ENCODE data around the gene NNMT.

NNMT gene

DNA sequence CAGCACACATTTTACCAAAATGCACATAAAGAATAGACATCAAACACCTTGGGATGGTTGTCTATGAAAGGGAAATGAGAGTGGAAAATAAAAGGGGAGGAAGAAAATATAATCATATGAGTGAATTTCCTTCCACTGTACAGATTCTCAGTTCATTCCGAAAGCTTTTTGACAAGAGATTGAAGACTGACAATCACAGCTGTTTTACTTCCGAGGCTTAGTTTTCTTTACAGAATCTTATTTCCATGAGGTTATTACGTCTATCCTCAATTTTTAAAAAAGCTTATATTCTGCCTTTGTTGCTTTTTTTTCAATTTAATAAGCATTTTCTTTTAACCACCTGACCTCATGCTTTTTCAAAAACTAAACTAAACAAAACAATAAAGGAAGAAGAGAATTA lies 12.8 kb upstream of the NNMT start:
- DNase-seq (ENCODE audit: low read depth, low spot score) = no peak

DNA sequence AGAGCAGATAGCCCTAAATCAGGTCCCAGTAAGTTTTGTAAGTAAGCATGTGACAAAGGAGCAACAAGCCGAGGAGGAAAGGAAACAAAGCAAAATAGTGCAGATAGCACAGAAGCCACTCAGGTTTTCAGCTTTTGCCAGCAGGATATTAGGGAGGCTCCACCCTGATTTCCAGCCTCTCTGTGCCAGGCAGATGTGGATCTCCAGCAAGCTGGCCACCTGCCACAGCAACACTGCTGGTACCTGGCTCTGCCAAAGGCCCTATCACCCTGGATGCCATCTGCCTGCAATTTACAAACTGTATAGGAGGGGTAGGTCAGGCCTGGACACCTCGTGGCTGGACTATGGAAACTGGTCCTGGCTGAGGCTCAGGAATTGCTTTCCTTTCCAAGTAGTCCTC lies 12.2 kb upstream of the NNMT start:
- no peak for DNase-seq (ENCODE audit: low read depth, low spot score)

DNA sequence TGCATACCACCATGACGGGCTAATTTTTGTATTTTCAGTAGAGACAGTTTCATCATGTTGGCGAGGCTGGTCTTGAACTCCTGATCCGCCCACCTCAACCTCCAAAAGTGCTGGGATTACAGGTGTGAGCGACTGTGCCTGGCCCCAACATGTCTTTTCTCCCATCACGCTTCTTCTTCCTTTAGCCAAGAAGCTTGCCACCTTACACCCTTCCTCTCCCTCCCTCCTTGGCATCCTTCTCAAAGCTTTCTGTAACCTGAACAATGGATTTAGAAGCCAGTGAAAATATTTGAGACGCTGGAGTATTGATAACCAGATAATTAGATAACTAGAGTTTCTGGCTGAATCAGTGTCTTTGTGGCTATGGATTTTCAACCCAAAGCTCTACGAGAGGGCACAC lies 11.3 kb upstream of the NNMT start:
- no peak for DNase-seq (ENCODE audit: low read depth, low spot score)

DNA sequence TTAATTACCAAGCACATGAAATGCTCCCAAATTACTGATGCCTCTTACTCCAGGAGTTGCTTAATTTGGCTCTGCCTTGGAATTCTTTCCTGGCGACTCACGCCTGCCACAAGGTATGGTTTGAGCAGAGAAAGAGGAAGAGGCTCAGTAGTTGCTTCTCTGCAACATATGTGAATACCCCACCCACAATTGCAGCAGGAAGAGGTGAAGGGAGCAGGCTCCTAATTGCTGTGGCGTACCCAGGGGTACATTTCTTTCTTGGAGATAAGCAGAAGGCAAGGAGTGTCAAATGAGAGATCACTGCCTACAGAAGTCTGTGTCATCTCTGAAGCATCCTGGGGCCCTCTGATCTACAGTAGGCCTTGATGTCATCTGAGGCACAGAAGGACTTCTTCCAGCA lies 10.6 kb upstream of the NNMT start:
- DNase-seq (ENCODE audit: low read depth, low spot score) = no peak

DNA sequence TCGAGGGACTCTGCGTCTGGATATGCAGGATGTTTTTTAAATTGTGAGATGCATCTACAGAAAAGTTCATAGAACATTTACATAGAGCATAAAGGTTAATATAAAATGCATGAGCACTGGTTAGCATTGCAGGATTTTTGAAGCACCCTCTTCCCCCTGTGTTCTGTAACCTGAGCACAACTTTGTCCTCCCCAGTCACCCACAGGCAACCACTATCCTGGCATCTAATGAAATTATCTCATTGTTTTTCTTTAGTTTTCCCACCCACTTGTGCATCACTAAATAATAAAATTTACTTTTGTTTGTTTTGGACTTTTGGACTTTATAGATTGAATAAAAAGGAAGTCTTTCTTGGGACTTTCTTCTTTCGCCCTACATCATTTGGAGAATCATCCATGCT lies 10.0 kb upstream of the NNMT start:
- no peak for DNase-seq (ENCODE audit: low read depth, low spot score)

DNA sequence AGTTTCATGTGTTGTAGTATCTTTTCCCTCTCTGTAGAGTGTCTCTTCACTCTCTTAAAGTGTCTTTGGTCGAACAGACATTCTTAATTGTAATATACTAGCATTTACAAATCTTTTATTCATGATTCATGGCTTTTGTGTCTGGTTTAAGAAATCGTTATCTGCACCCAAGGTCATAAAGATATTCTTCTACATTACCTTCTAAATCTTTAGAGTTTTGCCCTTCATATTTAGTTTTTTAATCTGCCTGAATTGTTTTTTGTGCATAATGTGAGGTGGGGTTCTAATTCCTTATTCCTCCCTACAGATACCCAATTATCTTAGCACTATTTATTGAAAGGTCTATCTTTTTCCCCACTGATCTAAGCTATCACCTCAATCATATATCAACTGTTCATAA lies 9.0 kb upstream of the NNMT start:
- DNase-seq (ENCODE audit: low read depth, low spot score) = no peak

DNA sequence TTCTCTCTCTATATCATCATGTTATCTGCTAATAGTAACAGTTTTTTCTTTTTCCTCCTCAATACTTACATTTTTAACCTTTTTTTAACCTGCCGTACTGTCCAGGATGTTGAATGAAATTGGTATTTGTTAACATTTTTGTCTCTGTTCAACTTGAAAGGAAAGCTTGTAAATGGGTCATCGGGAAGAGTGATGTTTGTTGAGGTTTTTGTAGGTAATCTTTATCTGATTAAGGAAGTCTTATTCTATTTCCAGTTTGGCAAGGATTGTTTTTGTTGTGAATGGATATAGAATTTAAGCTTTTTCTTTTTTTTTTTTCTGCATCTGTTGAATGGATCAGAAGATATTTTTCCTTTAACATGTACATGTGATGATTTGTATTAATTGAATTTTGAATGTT lies 8.1 kb upstream of the NNMT start:
- DNase-seq (ENCODE audit: low read depth, low spot score) = no peak

DNA sequence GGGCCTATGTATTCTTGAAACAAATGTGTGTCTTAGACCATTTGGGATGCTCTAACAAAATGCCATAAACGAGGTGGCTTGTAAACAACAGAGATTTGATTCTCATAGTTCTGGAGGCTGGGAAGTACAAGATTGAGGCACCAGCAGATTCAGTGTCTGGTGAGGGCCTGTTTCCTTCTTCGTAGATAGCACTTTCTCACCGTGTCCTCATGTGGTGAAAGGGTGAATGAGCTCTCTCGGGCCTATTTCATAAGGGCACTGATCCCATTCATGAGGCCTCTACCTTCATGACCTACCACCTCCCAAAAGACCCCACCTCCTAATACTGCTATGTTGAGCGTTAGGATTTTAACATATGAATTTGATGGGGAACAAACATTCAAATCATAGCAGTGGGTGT lies 6.4 kb upstream of the NNMT start:
- no peak for DNase-seq (ENCODE audit: low read depth, low spot score)

DNA sequence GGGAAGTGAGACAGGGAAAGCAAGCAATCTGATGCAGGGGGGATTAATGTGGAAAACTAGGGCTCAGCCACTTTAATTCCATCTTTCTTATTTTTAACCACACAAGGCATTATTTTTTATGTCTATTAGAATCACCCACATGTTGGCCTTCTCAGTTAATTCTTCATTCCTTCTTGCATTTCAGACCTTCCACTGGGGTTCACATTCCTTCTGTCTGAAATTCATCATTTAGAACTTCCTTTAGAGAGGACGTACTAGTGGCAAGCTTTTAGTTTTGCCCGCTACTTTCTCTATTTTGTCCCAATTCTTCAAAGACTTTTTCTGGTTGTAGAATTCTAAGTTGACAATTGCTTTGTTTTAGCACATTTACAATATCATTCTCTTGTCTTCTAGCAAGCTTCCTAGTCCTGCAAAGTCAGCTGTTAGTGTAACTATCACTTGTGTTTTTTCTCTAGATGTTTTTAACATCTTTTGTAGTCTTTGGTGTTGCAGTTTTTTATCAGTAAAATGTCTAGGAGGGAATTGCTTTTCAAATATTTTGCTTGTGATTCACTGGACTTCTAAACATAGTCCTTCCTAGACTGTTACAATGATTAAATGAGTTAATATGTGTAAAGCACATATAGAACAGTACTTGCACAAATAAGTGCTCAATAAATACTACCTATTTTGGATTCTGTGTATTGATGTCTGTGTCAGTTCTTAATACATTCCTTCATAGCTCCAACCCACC lies 5.5 kb upstream of the NNMT start:
- no peak for DNase-seq (ENCODE audit: low read depth, low spot score)

DNA sequence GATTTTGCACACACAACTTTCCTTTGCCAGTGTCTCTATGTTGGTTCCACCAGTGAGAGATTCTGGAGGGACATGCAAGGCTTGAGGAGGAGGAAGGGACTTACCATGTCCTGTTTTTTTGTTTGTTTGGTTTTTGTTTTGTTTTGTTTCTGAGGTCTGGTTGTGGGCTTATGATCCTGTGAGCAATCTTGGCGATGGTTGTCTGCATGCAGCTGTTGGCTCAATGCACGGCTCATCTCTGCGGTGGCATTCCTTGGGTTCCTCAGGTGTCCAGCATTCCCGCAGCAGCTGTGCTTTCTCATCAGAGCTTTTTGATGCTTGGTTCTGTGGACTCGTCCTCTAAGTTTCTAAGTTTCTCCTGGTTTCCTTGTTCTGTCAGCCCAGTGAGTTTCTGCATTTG lies 4.8 kb upstream of the NNMT start:
- no peak for DNase-seq (ENCODE audit: low read depth, low spot score)

DNA sequence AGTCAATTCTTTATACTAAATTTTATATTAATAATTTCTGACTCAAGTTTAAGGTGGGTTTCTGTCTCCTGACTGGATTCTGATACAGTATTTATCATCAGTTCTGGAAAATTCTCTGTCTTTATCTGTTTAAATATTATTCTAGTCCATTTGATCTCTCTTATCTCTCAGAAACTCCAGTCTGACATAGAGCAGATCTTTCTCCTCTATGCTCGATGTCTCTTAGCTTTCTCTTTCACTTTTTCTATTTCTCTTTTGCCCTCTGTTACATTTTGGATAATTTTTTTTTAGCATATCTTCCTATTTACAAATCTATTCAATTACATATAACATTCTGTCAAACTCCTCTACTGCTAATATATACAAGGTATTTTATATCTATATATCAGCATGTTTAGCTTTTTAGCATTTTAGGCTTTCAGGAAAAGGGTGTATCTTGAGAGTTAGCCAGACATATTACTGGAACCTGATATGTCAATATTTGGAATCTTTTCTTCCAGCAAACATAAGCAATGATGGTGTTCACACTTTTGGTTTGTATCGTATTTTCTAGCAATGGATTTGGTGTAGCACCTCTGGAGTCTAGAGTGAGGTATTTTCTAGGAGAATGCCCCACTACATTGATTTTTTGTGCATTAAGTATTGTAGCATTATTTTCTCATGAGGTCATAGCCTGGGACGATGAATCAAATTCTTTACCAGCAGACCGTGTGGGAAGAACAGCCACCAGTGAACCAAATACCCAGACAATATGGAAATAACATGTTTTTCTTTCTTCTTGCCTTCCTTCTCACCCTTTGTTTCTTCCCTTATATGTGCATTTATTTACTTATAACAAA lies 4.1 kb upstream of the NNMT start:
- DNase-seq (ENCODE audit: low read depth, low spot score) = no peak

DNA sequence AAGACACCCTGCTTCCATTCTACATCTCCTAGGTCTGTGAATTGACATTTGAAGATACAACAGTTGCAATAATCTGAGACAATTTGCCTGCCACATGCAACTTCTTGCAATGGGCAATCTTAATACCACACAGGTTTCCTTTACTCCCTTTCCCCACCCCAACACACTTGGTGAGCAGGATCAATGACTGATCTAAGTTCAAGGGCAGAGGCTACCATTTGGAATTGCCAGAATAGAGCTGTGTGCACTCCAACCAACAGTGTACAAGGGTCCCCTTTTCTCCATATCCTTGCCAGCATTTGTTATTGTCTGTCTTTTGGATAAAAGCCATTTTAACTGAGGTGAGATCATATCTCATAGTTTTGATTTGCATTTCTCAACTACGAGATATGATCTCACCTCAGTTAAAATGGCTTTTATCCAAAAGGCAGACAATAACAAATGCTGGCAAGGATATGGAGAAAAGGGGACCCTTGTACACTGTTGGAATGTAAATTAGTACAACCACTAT lies 2.9 kb upstream of the NNMT start:
- DNase-seq (ENCODE audit: low read depth, low spot score) = no peak

DNA sequence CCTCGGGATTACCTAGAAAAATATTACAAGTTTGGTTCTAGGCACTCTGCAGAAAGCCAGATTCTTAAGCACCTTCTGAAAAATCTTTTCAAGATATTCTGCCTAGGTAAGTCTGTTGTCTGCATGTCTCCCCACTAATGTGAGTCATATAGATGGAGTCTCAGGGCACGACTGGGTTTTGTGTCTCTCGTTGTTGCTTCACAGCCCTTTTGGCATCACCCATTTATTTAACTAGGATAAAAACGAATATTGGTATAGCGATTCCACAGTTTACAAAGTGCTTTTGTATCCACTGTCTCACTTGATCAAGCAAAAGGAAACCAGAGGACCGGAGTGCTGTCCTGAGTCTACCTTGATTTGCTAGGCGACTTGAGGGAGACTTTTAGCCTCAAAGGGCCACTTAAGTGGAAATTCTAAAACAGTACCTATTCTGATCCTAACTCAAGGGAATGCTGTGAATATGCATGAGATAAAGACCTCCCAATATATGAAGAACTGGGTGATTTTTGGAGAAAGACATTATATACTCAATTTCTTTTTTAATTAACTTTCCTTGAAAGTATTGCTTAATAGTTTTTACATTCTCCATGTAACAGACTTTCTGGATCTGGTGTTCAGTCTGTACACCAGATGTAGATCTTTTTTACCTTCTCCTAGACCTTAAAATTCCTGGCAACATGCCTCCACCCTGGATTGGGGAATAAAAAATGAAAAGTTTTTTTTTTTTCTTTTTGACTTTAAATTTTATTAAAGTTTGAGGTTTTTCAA lies 590 bp downstream of the NNMT start:
- no peak for DNase-seq (ENCODE audit: low read depth, low spot score)

DNA sequence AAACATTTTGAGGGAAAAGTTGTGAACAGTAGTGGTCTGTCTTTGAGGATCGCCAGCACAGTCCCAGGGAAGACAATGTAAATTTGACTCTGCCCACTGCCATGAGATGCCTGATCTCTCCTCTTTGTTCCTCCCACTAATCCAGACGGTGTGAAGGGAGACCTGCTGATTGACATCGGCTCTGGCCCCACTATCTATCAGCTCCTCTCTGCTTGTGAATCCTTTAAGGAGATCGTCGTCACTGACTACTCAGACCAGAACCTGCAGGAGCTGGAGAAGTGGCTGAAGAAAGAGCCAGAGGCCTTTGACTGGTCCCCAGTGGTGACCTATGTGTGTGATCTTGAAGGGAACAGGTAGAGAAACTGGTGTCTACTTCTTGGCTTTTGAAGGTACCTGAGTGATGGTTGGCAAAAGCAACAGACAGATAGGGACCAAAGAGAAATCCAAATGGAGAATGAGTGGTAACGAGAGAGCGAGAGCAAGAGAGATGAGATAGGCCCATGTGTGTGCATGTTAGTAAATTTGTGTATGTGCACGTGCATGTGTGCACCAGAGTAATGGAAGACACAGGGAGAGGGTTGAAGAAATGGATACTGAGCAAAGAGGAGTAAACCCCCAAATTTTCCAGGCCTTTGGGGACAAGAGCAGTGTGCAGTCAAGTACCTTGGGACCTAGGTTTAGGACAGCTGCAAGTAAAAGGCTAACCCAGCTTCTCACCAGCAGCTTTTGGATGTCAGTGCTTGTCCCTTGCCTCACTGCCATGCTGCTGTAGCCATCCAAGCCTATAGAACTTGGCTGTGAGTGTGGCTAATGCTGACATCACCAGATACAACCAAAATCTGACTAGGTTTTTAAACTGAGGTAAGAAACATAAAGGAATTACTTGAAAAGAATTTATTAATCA lies 1.9 kb downstream of the NNMT start:
- DNase-seq (ENCODE audit: low read depth, low spot score) = no peak

DNA sequence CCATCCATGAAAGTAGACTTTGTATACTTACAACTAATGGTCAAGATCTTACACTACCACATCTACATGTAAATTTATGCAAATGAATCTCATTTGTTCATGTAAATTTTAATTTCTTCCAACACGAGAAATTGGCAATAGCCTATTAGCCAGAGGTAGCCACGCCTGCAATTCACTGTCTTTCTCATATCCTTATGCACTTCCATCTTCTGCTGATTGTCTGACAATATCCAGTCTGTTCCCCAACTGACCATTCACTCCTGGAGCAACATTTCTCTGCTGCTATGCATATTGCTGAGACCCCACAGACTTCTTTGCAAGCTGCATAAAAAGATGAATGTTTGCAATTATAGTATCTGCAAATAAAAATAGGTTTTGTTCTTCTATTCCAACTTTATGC lies 2.5 kb downstream of the NNMT start:
- no peak for DNase-seq (ENCODE audit: low read depth, low spot score)

DNA sequence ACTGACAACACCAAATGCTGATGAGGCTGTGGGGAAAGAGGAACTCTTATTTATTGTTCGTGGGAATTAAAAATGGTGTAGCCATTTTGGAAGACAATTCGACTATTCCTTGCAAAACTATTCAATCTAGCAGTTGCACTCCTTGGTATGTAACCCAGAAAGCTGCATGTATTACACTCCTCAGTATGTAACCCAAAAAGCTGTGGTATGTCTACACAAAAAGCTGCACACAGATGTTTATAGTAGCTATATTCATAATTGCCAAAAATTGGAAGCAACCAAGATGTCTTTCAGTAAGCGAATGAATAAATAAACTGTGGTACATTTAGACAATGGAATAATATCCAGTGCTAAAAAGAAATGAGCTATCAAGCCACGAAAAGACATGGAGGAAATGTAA lies 4.9 kb downstream of the NNMT start:
- DNase-seq (ENCODE audit: low read depth, low spot score) = no peak

DNA sequence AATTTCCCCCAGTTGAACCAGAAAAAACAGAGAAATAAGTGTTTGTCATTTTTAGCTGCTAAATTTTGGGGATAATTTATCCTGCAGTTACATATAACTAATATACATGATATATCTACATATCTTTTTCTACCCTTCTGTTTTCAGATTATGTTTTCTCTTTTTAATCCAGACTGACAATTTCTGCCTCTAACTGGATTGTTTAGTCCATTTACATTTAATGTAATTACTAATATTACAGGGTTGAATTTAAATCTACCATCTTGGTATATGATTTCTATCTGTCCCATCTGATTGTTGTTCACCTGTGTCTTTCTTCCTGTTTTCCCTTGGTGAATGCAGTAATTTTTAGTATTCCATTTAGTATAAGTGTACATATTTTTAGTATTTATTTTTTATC lies 5.7 kb downstream of the NNMT start:
- DNase-seq (ENCODE audit: low read depth, low spot score) = no peak

DNA sequence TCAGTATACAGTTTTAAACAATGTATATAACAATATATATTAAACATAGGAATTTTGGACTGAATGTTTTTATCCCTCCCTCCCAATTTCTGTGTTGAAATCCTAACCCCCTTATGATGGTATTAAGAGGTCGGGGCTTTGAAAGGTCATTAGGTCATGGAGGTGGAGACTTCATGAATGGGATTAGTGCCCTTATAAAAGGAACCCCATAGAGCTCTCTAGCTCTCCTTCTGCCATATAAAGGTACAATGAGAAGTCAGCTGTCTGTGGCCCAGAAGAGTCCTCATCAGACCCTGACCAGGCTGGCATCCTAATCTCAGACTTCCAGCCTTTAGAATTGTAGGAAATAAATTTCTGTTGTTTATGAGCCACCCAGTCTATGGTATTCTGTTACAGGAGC lies 6.5 kb downstream of the NNMT start:
- DNase-seq (ENCODE audit: low read depth, low spot score) = no peak

DNA sequence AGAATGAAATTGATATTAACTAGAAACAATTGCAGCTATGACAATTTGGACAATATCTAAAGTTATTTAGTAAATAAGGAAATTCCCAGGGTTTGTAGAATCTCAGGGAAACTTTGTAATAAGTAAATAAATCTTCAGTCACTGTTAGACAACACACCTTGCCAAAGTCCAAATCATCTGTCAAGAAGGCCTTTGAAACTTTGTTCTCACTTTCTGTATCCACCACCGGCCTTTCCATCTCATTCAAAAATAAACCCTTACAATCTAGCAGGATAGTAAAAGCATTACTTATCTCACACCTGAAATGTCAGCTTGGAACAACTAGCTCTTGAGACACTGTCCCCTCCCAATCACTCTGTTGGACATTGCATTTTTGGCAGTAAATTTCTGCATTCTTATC lies 7.9 kb downstream of the NNMT start:
- no peak for DNase-seq (ENCODE audit: low read depth, low spot score)

DNA sequence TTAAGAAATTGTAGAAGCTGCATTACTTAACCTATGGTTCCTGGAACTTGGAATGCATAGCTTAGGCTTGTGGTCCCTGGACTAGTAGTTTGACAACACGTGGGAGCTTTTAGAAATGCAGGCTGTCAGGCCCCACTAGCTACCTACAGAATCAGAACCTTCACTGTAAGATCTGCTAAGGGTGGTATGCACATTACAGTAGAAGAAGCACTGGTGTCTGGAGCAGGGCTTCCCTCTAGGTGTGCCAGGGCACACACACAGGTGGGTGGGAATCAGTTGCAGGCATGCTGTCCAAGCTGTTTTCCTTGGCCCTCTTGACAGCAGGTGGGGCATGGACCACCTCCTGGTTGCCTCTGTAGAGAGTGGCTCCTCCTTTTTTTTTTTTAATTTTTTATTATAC lies 8.8 kb downstream of the NNMT start:
- DNase-seq (ENCODE audit: low read depth, low spot score) = no peak

DNA sequence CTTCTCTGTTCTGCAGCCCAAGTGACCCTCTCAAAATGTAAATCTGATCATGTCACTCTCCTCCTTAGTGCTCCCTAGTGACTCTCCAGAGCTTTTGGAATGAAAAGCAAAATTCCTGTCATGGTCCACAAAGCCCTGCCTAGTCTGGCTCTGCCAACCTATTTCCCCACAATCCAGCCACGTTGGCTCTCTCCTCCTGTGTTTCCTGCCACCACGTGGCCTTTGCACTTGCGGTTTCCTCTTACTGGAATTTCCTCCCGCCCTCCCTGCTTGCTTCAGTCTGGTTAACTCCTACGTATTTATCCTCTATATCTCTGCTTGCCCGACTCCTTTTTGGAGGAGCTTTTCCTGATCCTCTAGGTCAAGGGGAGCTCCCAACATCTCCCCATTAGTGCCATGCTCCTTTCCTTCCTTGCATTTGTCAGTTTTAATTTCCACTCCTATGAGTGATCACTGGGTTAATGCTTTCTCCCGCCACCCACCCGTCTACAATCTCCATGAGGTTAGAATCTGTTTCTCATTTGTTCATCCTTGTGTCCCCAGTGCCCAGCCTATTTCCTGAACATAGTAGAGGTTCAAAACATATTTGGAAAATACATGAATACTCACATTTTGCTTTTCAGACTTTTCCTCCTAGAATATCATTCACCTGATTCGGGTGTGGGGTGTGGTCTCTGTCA lies 11.5 kb downstream of the NNMT start:
- no peak for DNase-seq (ENCODE audit: low read depth, low spot score)

All from activated CD4-positive, CD25-positive, alpha-beta regulatory T cell treated with anti-CD3 and anti-CD28 coated beads, Interleukin-2, amount 50 U/mL, for 16 hours (primary cell).